Fibroblast of skin of right quadriceps (primary cell): ENCODE measurements around the gene ALDH1A3.
"Not testable (repeated sequence)": the region's sequence is repeated elsewhere in the genome, so short reads cannot be mapped to it uniquely, and the experiment has no call there.

Experiments
- DNase-seq: peaks from one replicate; pipeline ENCODE4 v3.0.0-alpha.2; 2013

The ALDH1A3 gene

GRCh38 chr15:100879464-100880138 lies at the start of gene ALDH1A3:
Gene ALDH1A3 (plus strand): TSS chr15:100879831. CDS start chr15:100879908, 77 bp downstream.
- peak; percentile 30 for DNase-seq

DNA sequence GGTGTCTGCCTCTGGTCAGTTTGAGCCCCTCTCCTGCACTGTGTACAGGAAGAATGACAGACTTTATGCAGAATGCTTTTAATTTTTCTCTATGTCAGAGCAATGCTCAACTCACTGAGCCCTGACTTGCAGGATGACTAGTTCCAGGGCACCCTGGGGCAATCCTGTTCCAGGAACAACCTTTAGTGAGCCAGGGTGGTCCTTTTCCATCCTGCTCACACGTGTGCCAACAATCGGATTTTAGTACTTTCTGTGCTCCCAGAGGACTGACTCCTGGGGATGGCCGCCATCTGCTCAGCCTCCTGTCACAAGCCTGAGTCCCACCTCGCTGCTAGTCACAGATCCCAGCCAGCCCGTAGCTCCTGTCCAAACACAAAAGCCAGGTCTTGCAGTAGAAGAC lies 48.2 kb upstream of the ALDH1A3 start:
- DNase-seq, result no peak

GRCh38 chr15:100832149-100832942 lies 47.3 kb upstream of the ALDH1A3 start:
- no peak for DNase-seq

- DNase-seq, result no peak
These were observed 45.9 kb upstream of the ALDH1A3 start for GRCh38 chr15:100833417-100834389.

DNA sequence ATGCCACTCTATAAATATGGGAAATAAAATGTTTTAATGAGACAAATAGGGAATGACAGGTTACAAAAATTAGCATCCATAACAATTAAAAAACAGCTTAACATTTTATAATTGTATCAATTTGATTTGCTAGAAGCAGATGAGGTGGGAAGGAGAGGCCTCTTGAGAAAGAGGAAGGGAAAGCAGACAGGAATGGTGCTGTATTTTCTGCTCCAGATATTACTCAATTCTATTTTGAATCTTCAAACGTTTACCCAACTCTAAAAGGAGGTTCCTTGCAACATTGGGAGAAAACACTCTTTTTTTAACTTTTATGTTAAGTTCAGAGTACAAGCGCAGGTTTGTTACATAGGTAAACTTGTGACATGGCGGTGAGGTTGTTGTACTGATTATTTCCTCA lies 44.9 kb upstream of the ALDH1A3 start:
- no peak for DNase-seq

DNA sequence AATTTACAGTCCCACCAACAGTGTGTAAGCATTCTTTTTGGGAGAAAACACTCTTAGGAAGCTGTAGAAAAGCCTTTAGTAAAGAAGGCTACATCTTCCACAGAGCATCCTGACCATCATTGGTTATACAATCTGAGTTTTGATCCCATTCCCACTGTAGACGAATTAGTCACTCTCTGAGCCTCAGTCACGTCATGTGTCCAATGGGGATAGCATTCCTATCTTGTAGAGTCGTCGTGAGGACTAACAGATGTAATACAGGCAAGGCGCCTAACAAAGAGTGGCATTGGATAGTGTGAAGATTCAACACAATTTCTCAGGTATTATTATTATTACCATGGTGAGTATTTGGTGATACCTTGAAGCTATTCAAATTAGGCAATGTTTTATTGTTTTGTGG lies 44.0 kb upstream of the ALDH1A3 start:
- peak; percentile 48 for DNase-seq

DNA sequence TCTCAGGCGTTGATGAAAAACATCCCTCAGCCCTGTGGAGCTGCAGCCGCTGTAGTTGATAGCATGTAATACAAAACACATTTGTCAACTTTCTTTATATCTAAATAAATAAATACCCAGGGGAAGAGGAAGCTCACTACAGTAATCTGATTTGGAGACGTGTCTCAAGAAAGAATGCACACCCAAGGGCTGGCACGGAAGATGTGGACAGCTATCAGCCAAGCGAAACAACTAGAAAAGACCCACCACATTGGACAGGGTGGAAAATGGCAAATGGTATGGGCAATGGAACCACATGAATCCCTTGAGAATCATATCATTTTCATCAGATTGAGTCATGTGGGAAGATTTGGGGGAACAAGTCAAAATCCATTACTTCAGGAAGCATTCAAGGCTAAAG lies 43.1 kb upstream of the ALDH1A3 start:
- DNase-seq, result peak; percentile 15

- no peak for DNase-seq
These were observed 38.2 kb upstream of the ALDH1A3 start for GRCh38 chr15:100841426-100841825.

- peak; percentile 86 for DNase-seq
These were observed 36.6 kb upstream of the ALDH1A3 start for GRCh38 chr15:100842756-100843730.

DNA sequence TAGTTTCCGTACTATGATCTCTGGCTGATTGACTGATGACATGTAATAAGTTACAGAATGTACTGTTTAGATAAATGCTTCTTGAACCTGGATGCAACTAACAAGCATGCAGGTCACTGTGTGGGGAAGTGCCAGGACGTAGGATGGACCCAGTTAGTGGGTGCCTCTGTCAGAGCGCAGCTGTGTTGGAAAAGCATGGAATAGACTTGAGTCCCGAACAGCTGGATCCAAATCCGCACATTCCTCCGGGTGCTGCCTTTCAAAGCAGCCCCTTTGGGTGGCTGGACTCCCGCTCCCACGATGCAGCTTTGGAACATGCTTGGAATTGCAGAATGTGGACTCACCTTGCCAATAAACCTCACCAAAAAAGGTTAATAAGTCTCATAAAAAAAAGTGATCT lies 35.5 kb upstream of the ALDH1A3 start:
- DNase-seq, result no peak

GRCh38 chr15:100844778-100845177 lies 34.9 kb upstream of the ALDH1A3 start:
- no peak for DNase-seq

DNA sequence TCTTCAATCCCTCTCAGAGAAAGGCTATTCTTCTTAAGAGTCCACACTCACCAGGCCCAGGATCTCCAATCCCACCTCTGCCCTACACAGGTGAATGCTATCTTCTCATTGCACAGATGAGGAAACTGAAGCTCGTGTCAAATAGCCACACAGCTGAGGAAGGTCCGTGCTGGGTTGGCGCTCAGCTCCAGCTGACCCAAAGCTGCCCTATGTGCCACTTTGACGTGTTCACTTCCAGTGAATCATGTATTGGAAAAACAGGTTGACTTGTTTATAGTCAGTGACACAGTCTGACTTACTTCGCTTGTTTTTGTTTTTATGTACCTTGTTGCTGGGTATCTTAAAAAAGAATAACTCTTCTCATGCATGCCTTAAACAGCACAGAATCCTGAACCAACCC lies 32.4 kb upstream of the ALDH1A3 start:
- DNase-seq, result no peak

GRCh38 chr15:100849021-100849854 lies 30.4 kb upstream of the ALDH1A3 start:
- DNase-seq, result peak; percentile 52

GRCh38 chr15:100849855-100850218 lies 29.8 kb upstream of the ALDH1A3 start:
- DNase-seq, result no peak

DNA sequence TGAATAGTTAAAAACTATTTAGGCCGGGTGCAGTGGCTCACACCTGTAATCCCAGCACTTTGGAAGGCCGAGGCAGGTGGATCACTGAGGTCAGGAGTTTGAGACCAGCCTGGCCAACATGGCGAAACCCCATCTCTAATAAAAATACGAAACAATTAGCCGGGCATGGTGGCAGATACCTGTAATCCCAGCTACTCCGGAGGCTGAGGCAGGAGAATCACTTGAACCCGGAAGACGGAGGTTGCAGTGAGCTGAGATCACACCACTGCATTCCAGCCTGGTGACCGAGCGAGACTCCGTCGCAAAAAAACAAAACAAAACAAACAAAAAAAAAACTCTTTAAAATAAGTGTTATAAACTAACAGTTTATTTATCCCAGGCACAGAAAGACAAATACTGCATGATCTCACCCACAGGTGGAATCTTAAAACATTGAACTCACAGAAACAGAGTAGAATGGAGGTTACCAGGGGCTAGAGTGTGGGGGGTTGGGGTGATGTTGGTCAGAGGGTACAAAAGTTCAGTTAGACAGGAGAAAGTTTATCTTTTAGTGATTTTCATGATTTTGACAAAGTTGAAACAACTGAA lies 28.1 kb upstream of the ALDH1A3 start:
- not testable (repeated sequence) for DNase-seq

GRCh38 chr15:100852630-100853029 lies 27.0 kb upstream of the ALDH1A3 start:
- DNase-seq, result no peak

GRCh38 chr15:100853676-100854440 lies 25.8 kb upstream of the ALDH1A3 start:
- no peak for DNase-seq

DNA sequence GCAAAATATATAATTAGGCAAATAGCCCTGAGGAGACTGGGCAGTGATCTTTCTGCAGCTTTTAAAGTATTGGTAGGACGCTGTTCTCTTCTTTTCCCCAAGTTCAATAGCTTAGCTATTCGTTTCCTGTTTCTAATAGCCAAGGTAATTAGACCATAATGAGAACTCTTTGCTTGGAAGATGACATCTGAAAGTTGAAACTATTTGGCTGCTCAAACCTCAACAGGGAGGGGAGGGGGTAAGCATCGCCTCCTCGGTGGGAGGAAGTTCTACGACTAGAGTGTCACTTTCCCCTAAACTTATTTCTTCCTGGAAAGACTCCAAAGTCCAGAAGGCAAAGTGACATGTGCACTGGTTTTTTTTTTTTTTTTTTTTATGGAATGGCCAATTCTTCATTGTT lies 22.8 kb upstream of the ALDH1A3 start:
- DNase-seq, result no peak

GRCh38 chr15:100858294-100858693 lies 21.3 kb upstream of the ALDH1A3 start:
- DNase-seq, result no peak
